ENCODE measurements around the gene PRDM10. TPM values are rescaled to one million over a fixed set of nuclear protein-coding genes. Genes with fewer than 3 reads are reported as not detected.

PRDM10 gene
- total RNA-seq, 1 experiment from 2014 or later = 9.0 TPM

- DNase-seq (ENCODE audit: low read depth) = no peak
Measured at GRCh38 chr11:129946965-129947364, 55.7 kb downstream of the PRDM10 start.

GRCh38 chr11:129946256-129946655, 56.4 kb downstream of the PRDM10 start:
- peak; percentile 32 for DNase-seq (ENCODE audit: low read depth)

- no peak for DNase-seq (ENCODE audit: low read depth)
Measured at GRCh38 chr11:129945373-129945772, 57.3 kb downstream of the PRDM10 start.

GRCh38 chr11:129944696-129945095, 57.9 kb downstream of the PRDM10 start:
- no peak for DNase-seq (ENCODE audit: low read depth)

- DNase-seq (ENCODE audit: low read depth) = no peak
Measured at GRCh38 chr11:129943036-129943435, 59.6 kb downstream of the PRDM10 start.

- no peak for DNase-seq (ENCODE audit: low read depth)
Measured at GRCh38 chr11:129939510-129939909, 63.1 kb downstream of the PRDM10 start.

- DNase-seq (ENCODE audit: low read depth) = no peak
Measured at GRCh38 chr11:129938764-129939163, 63.9 kb downstream of the PRDM10 start.

GRCh38 chr11:129937592-129938238, 64.9 kb downstream of the PRDM10 start:
- DNase-seq (ENCODE audit: low read depth) = no peak

- no peak for DNase-seq (ENCODE audit: low read depth)
Measured at GRCh38 chr11:129935723-129936122, 66.9 kb downstream of the PRDM10 start.

- DNase-seq (ENCODE audit: low read depth) = no peak
Measured at GRCh38 chr11:129933891-129934290, 68.7 kb downstream of the PRDM10 start.

- DNase-seq (ENCODE audit: low read depth) = no peak
Measured at GRCh38 chr11:129933262-129933661, 69.4 kb downstream of the PRDM10 start.

GRCh38 chr11:129932381-129933067, 70.1 kb downstream of the PRDM10 start:
- no peak for DNase-seq (ENCODE audit: low read depth)

- no peak for DNase-seq (ENCODE audit: low read depth)
Measured at GRCh38 chr11:129930743-129931142, 71.9 kb downstream of the PRDM10 start.

- peak; percentile 58 for DNase-seq (ENCODE audit: low read depth)
Measured at GRCh38 chr11:129930296-129930695, 72.3 kb downstream of the PRDM10 start.

GRCh38 chr11:129929721-129930120, 72.9 kb downstream of the PRDM10 start:
- DNase-seq (ENCODE audit: low read depth) = no peak

- no peak for DNase-seq (ENCODE audit: low read depth)
Measured at GRCh38 chr11:129928923-129929692, 73.5 kb downstream of the PRDM10 start.

- DNase-seq (ENCODE audit: low read depth) = no peak
Measured at GRCh38 chr11:129922674-129923073, 80.0 kb downstream of the PRDM10 start.

- DNase-seq (ENCODE audit: low read depth) = no peak
Measured at GRCh38 chr11:129918361-129918760, 84.3 kb downstream of the PRDM10 start.

GRCh38 chr11:129917231-129917630, 85.4 kb downstream of the PRDM10 start:
- peak; percentile 20 for DNase-seq (ENCODE audit: low read depth)

- peak; percentile 16 for DNase-seq (ENCODE audit: low read depth)
Measured at GRCh38 chr11:129911298-129911697, 91.3 kb downstream of the PRDM10 start.

- no peak for DNase-seq (ENCODE audit: low read depth)
Measured at GRCh38 chr11:129910360-129910759, 92.3 kb downstream of the PRDM10 start.

- no peak for DNase-seq (ENCODE audit: low read depth)
Measured at GRCh38 chr11:129905402-129905801, 97.2 kb downstream of the PRDM10 start.

- no peak for DNase-seq (ENCODE audit: low read depth)
Measured at GRCh38 chr11:129896062-129896461, 106.6 kb downstream of the PRDM10 start.
